ENCODE data around the gene GAN. TPM values are rescaled to one million over a fixed set of nuclear protein-coding genes. Genes with fewer than 3 reads are reported as not detected.
"Not testable (repeated sequence)": the region's sequence is repeated elsewhere in the genome, so short reads cannot be mapped to it uniquely, and the experiment has no call there.

GAN gene
- total RNA-seq, 2 experiments from 2014 or later, result 13.4 to 13.8 TPM

DNA sequence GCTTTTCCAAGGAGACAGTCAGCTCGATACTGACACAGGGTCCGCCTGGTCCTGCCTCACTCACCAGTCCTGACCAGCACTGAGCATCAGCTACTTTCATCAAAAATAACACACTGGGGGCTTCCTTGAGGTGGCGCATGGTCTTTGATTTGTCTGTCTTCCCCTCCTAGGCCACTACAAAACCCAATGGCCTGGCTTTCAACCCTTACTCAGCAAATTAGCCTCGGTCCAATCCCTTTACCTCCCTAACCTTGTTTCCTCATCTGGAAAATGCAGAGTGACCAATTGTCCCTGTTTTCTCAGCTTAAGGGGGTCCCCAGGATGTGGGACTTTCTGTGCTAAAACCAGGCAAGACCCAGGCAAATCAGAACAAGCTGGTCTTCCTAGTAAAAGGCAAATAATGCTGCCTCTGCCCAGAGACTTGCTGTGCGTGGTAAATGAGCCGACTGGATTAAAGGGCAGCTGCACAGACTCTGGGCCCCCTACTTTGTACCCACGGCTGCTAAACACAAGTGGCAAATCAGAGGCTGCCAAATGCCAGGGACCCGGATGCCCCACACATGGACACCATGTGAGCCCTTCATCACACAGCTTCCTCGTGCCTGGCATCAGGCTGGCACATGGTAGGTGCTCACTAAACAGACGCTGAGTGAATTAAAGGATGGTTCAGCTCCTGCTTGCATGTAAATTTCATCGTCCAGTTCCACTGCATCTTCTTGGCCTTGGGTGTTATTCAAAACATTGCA lies 98.7 kb downstream of the GAN start:
- peaks cover 6% of the 10 kb centered on the region for H3K4me1 Mint-ChIP-seq
- POLR2A ChIA-PET, result no interaction called here
- no peaks in the 10 kb centered on the region for H3K27me3 Mint-ChIP-seq
- CTCF ChIA-PET, result interaction anchor here (0.5 to 1.5 kb wide), 5 partner anchors 13 to 974 kb away, joined by 3 read pairs; no protein-coding TSS in a partner anchor
- DNase-seq (no peak), ATAC-seq (no peak)
- H3K27ac Mint-ChIP-seq, result no peak overlapping the region
- no peaks in the 10 kb centered on the region for H3K9me3 Mint-ChIP-seq (ENCODE audit: low read depth)
- H3K4me3 Mint-ChIP-seq, result no peak overlapping the region
- intact Hi-C loops (cut with DNase I, micrococcal nuclease), result no loop called here
- no peaks in the 10 kb centered on the region for H3K36me3 Mint-ChIP-seq (ENCODE audit: low read depth)

DNA sequence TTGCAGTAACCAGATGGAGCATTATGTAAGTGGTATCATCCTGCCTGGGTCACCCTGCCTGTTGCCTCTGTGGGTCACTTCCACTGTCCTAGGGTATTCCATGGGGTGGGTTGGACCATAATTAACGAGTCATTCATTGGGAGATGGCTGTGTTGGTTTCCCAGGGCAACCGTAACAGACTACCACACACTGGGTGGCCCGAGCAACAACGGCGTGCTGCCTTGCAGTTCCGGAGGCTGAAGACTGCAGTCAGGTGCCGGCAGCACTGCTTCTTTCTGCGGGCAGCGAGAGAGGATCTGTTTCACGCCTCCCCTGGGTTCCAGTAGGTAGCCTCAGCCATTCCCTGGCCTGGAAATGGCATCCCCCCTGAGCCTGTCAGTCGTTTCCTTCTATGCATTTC lies 101.0 kb downstream of the GAN start:
- H3K4me1 Mint-ChIP-seq, result peaks cover 6% of the 10 kb centered on the region
- CTCF ChIA-PET, result interaction anchor here (0.7 kb wide), 1 partner anchor 190 kb away, joined by 3 read pairs; no protein-coding TSS in a partner anchor
- no peak overlapping the region for H3K4me3 Mint-ChIP-seq

DNA sequence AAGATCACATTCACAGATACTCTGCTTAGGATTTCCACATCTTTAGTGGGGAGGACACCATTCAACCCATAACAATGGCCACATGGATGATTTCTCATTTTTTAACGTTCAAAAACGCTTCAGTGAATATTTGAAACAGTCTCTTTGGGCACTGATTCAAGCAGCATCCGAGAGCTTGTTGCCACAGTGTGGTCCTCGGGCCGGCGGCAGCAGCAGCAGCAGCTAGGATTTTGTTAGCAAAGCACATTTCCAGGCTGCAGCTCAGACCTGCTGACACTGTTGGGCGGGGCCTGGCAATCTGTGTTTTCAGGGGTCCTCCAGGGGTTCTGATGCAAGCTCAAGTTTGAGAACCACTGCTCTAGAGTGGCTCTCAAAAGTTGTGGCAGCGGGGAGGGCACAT lies 102.0 kb downstream of the GAN start:
- no peak overlapping the region for H3K4me3 Mint-ChIP-seq
- H3K27ac Mint-ChIP-seq, result no peak overlapping the region
- no peaks in the 10 kb centered on the region for H3K9me3 Mint-ChIP-seq (ENCODE audit: low read depth)
- no peak for DNase-seq
- no peaks in the 10 kb centered on the region for H3K36me3 Mint-ChIP-seq (ENCODE audit: low read depth)
- H3K27me3 Mint-ChIP-seq, result no peaks in the 10 kb centered on the region
- ATAC-seq, result no peak
- ChIA-PET POLR2A (no interaction called here), CTCF (interaction anchor here (0.7 to 1.2 kb wide), 3 partner anchors 12 to 313 kb away, joined by 3 read pairs; no protein-coding TSS in a partner anchor)
- peaks cover 6% of the 10 kb centered on the region for H3K4me1 Mint-ChIP-seq
- intact Hi-C loops (cut with DNase I, micrococcal nuclease), result no loop called here

More for the DNA sequence above, 101.0 kb downstream of the GAN start:
- DNase-seq (no peak), ATAC-seq (no peak)
- intact Hi-C loops (cut with DNase I, micrococcal nuclease), result no loop called here
- Mint-ChIP-seq H3K27me3 (no peaks in the 10 kb centered on the region), H3K36me3 (ENCODE audit: low read depth) (no peaks in the 10 kb centered on the region), H3K9me3 (ENCODE audit: low read depth) (no peaks in the 10 kb centered on the region), H3K27ac (no peak overlapping the region)
- POLR2A ChIA-PET, result no interaction called here

DNA sequence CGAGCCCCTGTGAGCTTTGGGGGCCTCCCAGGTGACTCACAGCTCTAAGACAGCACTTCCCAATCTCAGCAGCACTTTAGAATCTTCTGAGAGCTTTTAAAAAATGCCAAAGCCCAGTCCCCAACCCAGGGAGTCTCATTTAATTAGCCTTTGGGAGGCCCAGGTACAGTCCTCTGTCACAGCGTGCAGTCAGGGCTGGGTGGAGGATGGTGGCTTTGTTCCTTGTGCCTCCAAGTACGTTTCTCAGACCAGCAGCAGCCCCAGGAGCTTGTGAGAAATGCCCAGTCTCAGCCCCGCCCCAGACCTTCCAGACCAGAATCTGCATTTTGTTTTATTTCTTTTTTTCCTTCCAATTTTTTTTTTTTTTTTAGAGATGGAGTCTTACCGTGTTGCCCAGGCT lies 102.4 kb downstream of the GAN start:
- POLR2A ChIA-PET, result no interaction called here
- no peaks in the 10 kb centered on the region for H3K9me3 Mint-ChIP-seq (ENCODE audit: low read depth)
- H3K4me3 Mint-ChIP-seq, result no peak overlapping the region
- intact Hi-C loops (cut with DNase I, micrococcal nuclease), result no loop called here
- CTCF ChIA-PET, result interaction anchor here (0.7 to 1.2 kb wide), 3 partner anchors 13 to 312 kb away, joined by 3 read pairs; no protein-coding TSS in a partner anchor
- H3K36me3 Mint-ChIP-seq (ENCODE audit: low read depth), result no peaks in the 10 kb centered on the region
- H3K27ac Mint-ChIP-seq, result no peak overlapping the region
- DNase-seq (no peak), ATAC-seq (no peak)
- no peaks in the 10 kb centered on the region for H3K27me3 Mint-ChIP-seq
- H3K4me1 Mint-ChIP-seq, result peaks cover 6% of the 10 kb centered on the region

DNA sequence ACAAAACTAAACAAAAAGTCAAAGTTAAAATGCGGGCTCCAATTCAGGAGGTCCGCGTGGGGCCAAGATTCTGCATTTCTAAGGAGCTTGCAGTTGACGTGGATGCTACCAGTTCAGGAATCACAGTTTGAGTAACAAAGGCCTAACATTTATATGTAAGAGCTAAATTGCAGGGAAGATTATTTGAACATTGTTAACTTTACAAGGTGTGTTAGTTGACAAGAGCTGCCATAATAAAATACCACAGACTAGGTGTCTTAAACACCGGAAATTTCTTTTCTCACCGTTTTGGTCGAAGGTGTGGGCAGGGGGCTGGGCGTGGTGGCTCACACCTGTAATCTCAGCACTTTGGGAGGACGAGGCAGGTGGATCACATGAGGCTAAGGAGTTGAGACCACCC lies 105.0 kb downstream of the GAN start:
- Mint-ChIP-seq H3K27me3 (no peaks in the 10 kb centered on the region), H3K36me3 (ENCODE audit: low read depth) (no peaks in the 10 kb centered on the region), H3K4me3 (no peak overlapping the region), H3K9me3 (ENCODE audit: low read depth) (no peaks in the 10 kb centered on the region), H3K4me1 (peaks cover 6% of the 10 kb centered on the region), H3K27ac (no peak overlapping the region)
- intact Hi-C loops (cut with DNase I, micrococcal nuclease), result no loop called here
- POLR2A ChIA-PET, result no interaction called here
- DNase-seq, result no peak
- no peak for ATAC-seq
- CTCF ChIA-PET, result interaction anchor here (0.5 to 1.3 kb wide), 4 partner anchors 10 to 318 kb away, joined by 3 to 5 read pairs (median 3); no protein-coding TSS in a partner anchor

DNA sequence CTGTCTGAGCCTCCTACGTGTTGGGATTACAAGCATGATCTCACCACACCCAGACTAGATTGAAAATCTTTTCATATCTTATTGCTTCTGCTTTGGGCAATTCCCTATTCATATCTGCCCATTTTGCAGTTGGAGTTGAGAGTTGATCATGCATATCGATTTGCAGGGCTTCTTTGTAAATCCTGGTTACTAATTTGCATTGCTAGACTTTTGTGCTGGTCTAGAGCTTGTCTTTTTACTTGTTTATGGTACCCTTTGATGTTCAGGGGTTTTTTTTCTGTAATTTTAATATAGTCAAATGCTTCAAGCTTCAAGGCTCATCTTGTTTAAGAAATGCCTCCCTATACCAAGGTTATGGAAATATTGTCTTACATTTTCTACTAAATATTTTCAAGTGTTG lies 106.4 kb downstream of the GAN start:
- no peaks in the 10 kb centered on the region for H3K27me3 Mint-ChIP-seq
- peaks cover 2% of the 10 kb centered on the region for H3K9me3 Mint-ChIP-seq (ENCODE audit: low read depth)
- DNase-seq (no peak), ATAC-seq (no peak)
- H3K4me1 Mint-ChIP-seq, result peaks cover 10% of the 10 kb centered on the region
- intact Hi-C loops (cut with DNase I, micrococcal nuclease), result no loop called here
- ChIA-PET POLR2A (no interaction called here), CTCF (interaction anchor here (1.3 kb wide), 1 partner anchor 17 kb away, joined by 3 read pairs; no protein-coding TSS in a partner anchor)
- H3K27ac Mint-ChIP-seq, result no peak overlapping the region
- H3K36me3 Mint-ChIP-seq (ENCODE audit: low read depth), result no peaks in the 10 kb centered on the region
- H3K4me3 Mint-ChIP-seq, result no peak overlapping the region

DNA sequence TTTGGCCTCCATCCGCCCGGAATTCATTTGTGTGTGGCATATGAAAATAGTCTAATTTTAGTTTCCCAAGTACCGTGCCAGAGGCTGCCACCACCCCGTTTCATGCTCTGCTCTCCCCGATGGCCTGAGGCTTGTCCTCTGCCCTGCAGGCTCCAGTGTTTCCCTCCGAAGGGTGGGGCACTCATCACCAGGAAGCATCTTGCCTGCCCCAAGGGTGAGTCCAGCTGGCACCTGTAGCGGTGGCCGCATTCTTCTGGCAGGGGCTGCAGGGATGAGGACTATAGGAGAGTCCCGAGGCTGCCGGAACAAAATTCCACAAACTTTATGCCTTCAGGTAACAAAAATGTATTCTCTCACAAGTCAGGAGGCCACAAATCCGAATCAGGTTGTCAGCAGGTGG lies 106.8 kb downstream of the GAN start:
- H3K27me3 Mint-ChIP-seq, result no peaks in the 10 kb centered on the region
- no peak for ATAC-seq
- no peaks in the 10 kb centered on the region for H3K36me3 Mint-ChIP-seq (ENCODE audit: low read depth)
- no peak overlapping the region for H3K4me3 Mint-ChIP-seq
- no peak overlapping the region for H3K27ac Mint-ChIP-seq
- peaks cover 10% of the 10 kb centered on the region for H3K4me1 Mint-ChIP-seq
- peaks cover 2% of the 10 kb centered on the region for H3K9me3 Mint-ChIP-seq (ENCODE audit: low read depth)
- ChIA-PET CTCF (interaction anchor here (1.3 kb wide), 1 partner anchor 17 kb away, joined by 3 read pairs; no protein-coding TSS in a partner anchor), POLR2A (no interaction called here)
- intact Hi-C loops (cut with DNase I, micrococcal nuclease), result no loop called here
- DNase-seq, result no peak

DNA sequence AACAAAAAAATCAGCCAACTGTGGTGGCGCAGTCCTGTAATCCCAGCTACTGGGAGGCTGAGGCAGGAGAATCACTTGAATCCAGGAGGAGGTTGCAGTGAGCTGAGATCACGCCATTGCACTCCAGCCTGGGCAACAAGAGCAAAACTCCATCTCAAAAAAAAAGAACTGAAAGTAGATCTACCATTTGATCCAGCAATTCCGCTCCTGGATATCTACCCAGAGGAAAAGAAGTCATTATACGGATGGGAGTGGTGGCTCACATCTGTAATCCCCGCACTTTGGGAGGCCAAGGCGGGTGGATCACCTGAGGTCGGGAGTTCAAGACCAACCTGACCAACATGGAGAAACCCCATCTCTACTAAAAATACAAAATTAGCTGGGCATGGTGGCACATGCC lies 107.4 kb downstream of the GAN start:
- intact Hi-C loops (cut with DNase I, micrococcal nuclease); H3K4me3 Mint-ChIP-seq; H3K4me1 Mint-ChIP-seq; H3K27me3 Mint-ChIP-seq; H3K9me3 Mint-ChIP-seq (ENCODE audit: low read depth); DNase-seq; ATAC-seq; H3K36me3 Mint-ChIP-seq (ENCODE audit: low read depth); H3K27ac Mint-ChIP-seq; POLR2A ChIA-PET: not testable (repeated sequence)
- CTCF ChIA-PET, result interaction anchor here (1.3 kb wide), 1 partner anchor 18 kb away, joined by 3 read pairs; no protein-coding TSS in a partner anchor

DNA sequence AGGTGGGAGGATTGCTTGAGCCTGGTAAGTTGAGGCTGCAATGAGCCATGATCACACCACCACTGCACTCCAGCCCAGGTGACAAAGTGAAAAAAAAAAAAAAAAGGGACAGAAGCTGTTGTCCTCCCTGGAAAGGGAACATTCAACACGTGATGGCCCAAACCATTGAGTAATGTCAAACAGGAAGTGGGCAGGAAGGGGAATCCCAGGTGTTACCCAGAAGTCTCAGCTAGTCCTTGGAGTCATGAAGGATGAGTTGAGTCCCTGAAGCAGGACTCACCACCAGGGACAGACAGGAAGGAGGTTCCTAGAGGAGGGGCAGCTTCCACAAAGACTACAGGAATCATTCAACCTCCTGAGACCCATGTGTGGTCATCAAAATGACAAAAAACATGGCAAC lies 110.0 kb downstream of the GAN start:
- ChIA-PET CTCF (interaction anchor here (0.6 to 1.1 kb wide), 3 partner anchors 16 to 305 kb away, joined by 3 to 4 read pairs (median 3); no protein-coding TSS in a partner anchor), POLR2A (interaction anchor here (0.7 kb wide), 1 partner anchor 21 kb away, joined by 4 read pairs; no protein-coding TSS in a partner anchor)
- DNase-seq (peak; percentile 63), ATAC-seq (peak; percentile 90)
- intact Hi-C loops (cut with DNase I, micrococcal nuclease), result no loop called here
- H3K9me3 Mint-ChIP-seq (ENCODE audit: low read depth), result peaks cover 2% of the 10 kb centered on the region
- peaks cover 10% of the 10 kb centered on the region for H3K4me1 Mint-ChIP-seq
- peak overlapping the region; percentile 84 for H3K27ac Mint-ChIP-seq
- H3K4me3 Mint-ChIP-seq, result no peak overlapping the region
- H3K27me3 Mint-ChIP-seq, result no peaks in the 10 kb centered on the region
- H3K36me3 Mint-ChIP-seq (ENCODE audit: low read depth), result no peaks in the 10 kb centered on the region

DNA sequence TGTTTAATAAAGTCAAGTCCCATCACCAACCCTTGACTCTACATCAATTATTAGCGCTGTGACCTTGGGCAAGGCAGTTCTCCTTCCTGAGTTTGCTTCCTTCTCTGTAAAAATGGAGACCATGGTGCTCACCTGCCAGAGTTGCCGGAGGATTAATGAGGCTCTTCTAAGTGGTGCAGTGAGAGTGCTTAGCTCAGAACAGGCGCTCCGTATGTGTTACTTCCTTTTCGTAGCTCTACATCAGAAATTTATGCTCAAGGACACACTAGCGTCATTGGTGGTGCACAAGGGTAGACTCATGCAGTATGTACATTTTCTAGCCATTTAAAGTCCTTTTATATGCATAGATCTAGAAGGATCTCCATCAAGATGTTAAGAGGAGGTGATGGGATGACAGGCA lies 112.5 kb downstream of the GAN start:
- Mint-ChIP-seq H3K4me3 (no peak overlapping the region), H3K36me3 (ENCODE audit: low read depth) (no peaks in the 10 kb centered on the region), H3K4me1 (peaks cover 10% of the 10 kb centered on the region), H3K27me3 (no peaks in the 10 kb centered on the region), H3K27ac (no peak overlapping the region), H3K9me3 (ENCODE audit: low read depth) (peaks cover 2% of the 10 kb centered on the region)
- intact Hi-C loops (cut with DNase I, micrococcal nuclease), result no loop called here
- ChIA-PET POLR2A (no interaction called here), CTCF (interaction anchor here (0.6 to 0.8 kb wide), 2 partner anchors 16 to 207 kb away, joined by 3 to 4 read pairs; no protein-coding TSS in a partner anchor)
- DNase-seq (no peak), ATAC-seq (no peak)

DNA sequence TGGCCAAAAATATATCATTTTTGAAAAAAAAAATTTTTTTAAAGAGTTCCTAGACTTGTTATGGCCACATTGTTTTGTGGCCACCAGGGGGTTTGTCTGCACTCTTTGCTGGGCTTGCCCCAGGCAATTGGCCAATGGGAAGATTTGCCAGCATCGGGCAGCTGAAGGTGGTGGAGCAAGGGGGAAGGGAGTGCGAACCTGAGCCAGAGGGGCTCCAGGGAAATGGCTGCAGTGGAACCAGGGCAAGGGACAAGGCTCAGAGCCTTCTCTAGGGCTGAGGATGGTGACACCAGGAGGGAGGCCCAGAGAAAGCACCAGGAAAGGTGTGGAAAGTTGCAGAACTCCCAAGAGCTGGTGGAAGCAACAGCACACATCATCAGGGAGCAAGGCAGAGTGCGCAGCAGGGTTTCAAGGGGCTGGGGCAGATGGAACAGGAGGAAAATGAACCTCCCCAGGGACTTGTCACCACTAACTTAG lies 114.3 kb downstream of the GAN start:
- Mint-ChIP-seq H3K27me3 (no peaks in the 10 kb centered on the region), H3K36me3 (ENCODE audit: low read depth) (no peaks in the 10 kb centered on the region), H3K4me1 (peaks cover 10% of the 10 kb centered on the region), H3K4me3 (no peak overlapping the region), H3K9me3 (ENCODE audit: low read depth) (peaks cover 2% of the 10 kb centered on the region), H3K27ac (no peak overlapping the region)
- CTCF ChIA-PET, result interaction anchor here (0.7 to 1.5 kb wide), 3 partner anchors 9 to 11 kb away, joined by 3 to 4 read pairs (median 3); no protein-coding TSS in a partner anchor
- intact Hi-C loops (cut with DNase I, micrococcal nuclease), result no loop called here
- POLR2A ChIA-PET, result no interaction called here
- ATAC-seq, result no peak
- peak; percentile 37 for DNase-seq
